BLaER1 treated with 17β-estradiol and CSF1 and Interleukin-3, amounts not matched to agents 10 nM and 100 nM (cell line): Measurements from ENCODE around the gene VPS37B.

ENCODE experiments used
- H3K27ac ChIP-seq, 11 experiments: shearing (Covaris generic); formaldehyde crosslinking; 2 replicates each; pipeline ENCODE4 v1.8.1; 2022
- H3K27me3 ChIP-seq, 11 experiments: shearing (Covaris generic); formaldehyde crosslinking; 2 replicates each; pipeline ENCODE4 v1.8.1; 2022
- H3K36me3 ChIP-seq, 11 experiments: shearing (Covaris generic); formaldehyde crosslinking; 2 replicates each; pipeline ENCODE4 v1.8.1; 2022
- H3K4me1 ChIP-seq, 10 experiments: shearing (Covaris generic); formaldehyde crosslinking; 2 replicates each; pipeline ENCODE4 v1.8.1; 2022
- H3K4me2 ChIP-seq, 11 experiments: shearing (Covaris generic); formaldehyde crosslinking; 2 replicates each; pipeline ENCODE4 v1.8.1; 2022
- H3K4me3 ChIP-seq, 10 experiments: shearing (Covaris generic); formaldehyde crosslinking; 2 replicates each; pipeline ENCODE4 v1.8.1; 2022
- H3K9ac ChIP-seq, 11 experiments: shearing (Covaris generic); formaldehyde crosslinking; 2 replicates each; pipeline ENCODE4 v1.8.1; 2022
- H3K9me3 ChIP-seq, 11 experiments: shearing (Covaris generic); formaldehyde crosslinking; replicated peaks in 1 of 11; 2 replicates each; pipeline ENCODE4 v1.8.1; 2022
- H4K20me1 ChIP-seq, 11 experiments: shearing (Covaris generic); formaldehyde crosslinking; 2 replicates each; pipeline ENCODE4 v1.8.1; 2022
- Cebpa-rat ChIP-seq, 11 experiments: shearing (Covaris generic); IDR thresholded peaks; 2 replicates each; pipeline ENCODE4 v1.8.1; 2022

VPS37B gene

GRCh38 chr12:122934722-122935121 lies 38.8 kb upstream of the VPS37B start:
- Histone ChIP-seq H3K27ac (no peak overlapping the region), H3K9ac (no peak overlapping the region), H3K27me3 (no peaks in the 10 kb centered on the region), H3K9me3 (no peaks in the 10 kb centered on the region), H3K4me3 (no peak overlapping the region), H3K4me2 (no peak overlapping the region), H3K4me1 (peaks cover 0 to 24% (median 11%) of the 10 kb centered on the region in 10 experiments; a peak in 13 of 20 replicates), H3K36me3 (peaks cover 0 to 43% (median 10%) of the 10 kb centered on the region in 11 experiments; a peak in 9 of 22 replicates), H4K20me1 (no peaks in the 10 kb centered on the region)
- no peak for TF ChIP-seq Cebpa-rat (IDR thresholded peaks at IDR 0.05)

- H3K4me1 ChIP-seq, result peaks cover 9 to 37% (median 24%) of the 10 kb centered on the region in 10 experiments
- no peaks in the 10 kb centered on the region for H4K20me1 ChIP-seq
- peaks cover 0 to 32% (median 10%) of the 10 kb centered on the region in 11 experiments; a peak in 9 of 22 replicates for H3K36me3 ChIP-seq
- no peak overlapping the region for H3K4me3 ChIP-seq
- no peak overlapping the region; a peak in 1 of 22 replicates for H3K27ac ChIP-seq
- H3K27me3 ChIP-seq, result no peaks in the 10 kb centered on the region
- no peak overlapping the region for H3K9ac ChIP-seq
- no peak for TF ChIP-seq Cebpa-rat (IDR thresholded peaks at IDR 0.05)
- no peaks in the 10 kb centered on the region for H3K9me3 ChIP-seq
- peak overlapping the region in 7 of 11 experiments; percentile 1 to 48 (median 35); a peak in 12 of 22 replicates for H3K4me2 ChIP-seq
These were observed 36.3 kb upstream of the VPS37B start for GRCh38 chr12:122932207-122932606.

GRCh38 chr12:122929812-122930211 lies 33.9 kb upstream of the VPS37B start:
- TF ChIP-seq Cebpa-rat (IDR thresholded peaks at IDR 0.05), result no peak
- no peaks in the 10 kb centered on the region for H4K20me1 ChIP-seq
- peaks cover 0 to 8% (median 0%) of the 10 kb centered on the region in 11 experiments; a peak in 1 of 22 replicates for H3K9me3 ChIP-seq
- no peak overlapping the region for H3K4me3 ChIP-seq
- H3K36me3 ChIP-seq, result peaks cover 0 to 22% (median under 1%) of the 10 kb centered on the region in 11 experiments; a peak in 7 of 22 replicates
- H3K4me2 ChIP-seq, result no peak overlapping the region
- H3K27ac ChIP-seq, result no peak overlapping the region
- no peaks in the 10 kb centered on the region for H3K27me3 ChIP-seq
- peaks cover 12 to 34% (median 25%) of the 10 kb centered on the region in 10 experiments for H3K4me1 ChIP-seq
- no peak overlapping the region for H3K9ac ChIP-seq

- no peak overlapping the region for H3K9ac ChIP-seq
- peaks cover 0 to 8% (median 0%) of the 10 kb centered on the region in 11 experiments; a peak in 1 of 22 replicates for H3K9me3 ChIP-seq
- peaks cover 12 to 34% (median 25%) of the 10 kb centered on the region in 10 experiments for H3K4me1 ChIP-seq
- H3K27me3 ChIP-seq, result no peaks in the 10 kb centered on the region
- TF ChIP-seq Cebpa-rat (IDR thresholded peaks at IDR 0.05), result no peak
- H3K4me2 ChIP-seq, result no peak overlapping the region
- H3K4me3 ChIP-seq, result no peak overlapping the region
- peaks cover 0 to 21% (median 0%) of the 10 kb centered on the region in 11 experiments; a peak in 6 of 22 replicates for H3K36me3 ChIP-seq
- no peaks in the 10 kb centered on the region for H4K20me1 ChIP-seq
- H3K27ac ChIP-seq, result no peak overlapping the region
These were observed 33.2 kb upstream of the VPS37B start for GRCh38 chr12:122929148-122929538.

GRCh38 chr12:122928404-122929147 lies 32.7 kb upstream of the VPS37B start:
- Histone ChIP-seq H4K20me1 (no peaks in the 10 kb centered on the region), H3K4me3 (no peak overlapping the region), H3K36me3 (peaks cover 0 to 21% (median 0%) of the 10 kb centered on the region in 11 experiments; a peak in 6 of 22 replicates), H3K4me1 (peaks cover 12 to 34% (median 25%) of the 10 kb centered on the region in 10 experiments), H3K27ac (no peak overlapping the region), H3K9me3 (peaks cover 0 to 8% (median 0%) of the 10 kb centered on the region in 11 experiments; a peak in 1 of 22 replicates), H3K27me3 (no peaks in the 10 kb centered on the region), H3K9ac (no peak overlapping the region), H3K4me2 (peak overlapping the region in 8 of 11 experiments; percentile 15 to 68 (median 50); a peak in 5 of 22 replicates)
- TF ChIP-seq Cebpa-rat (IDR thresholded peaks at IDR 0.05), result no peak

GRCh38 chr12:122927756-122928403 lies 32.0 kb upstream of the VPS37B start:
- Histone ChIP-seq H3K27me3 (no peaks in the 10 kb centered on the region), H3K36me3 (peaks cover 0 to 18% (median 0%) of the 10 kb centered on the region in 11 experiments; a peak in 5 of 22 replicates), H3K9ac (no peak overlapping the region; a peak in 1 of 22 replicates), H3K4me3 (no peak overlapping the region), H3K9me3 (peaks cover 0 to 8% (median 0%) of the 10 kb centered on the region in 11 experiments; a peak in 1 of 22 replicates), H4K20me1 (no peaks in the 10 kb centered on the region), H3K27ac (no peak overlapping the region), H3K4me1 (peaks cover 12 to 33% (median 25%) of the 10 kb centered on the region in 10 experiments), H3K4me2 (peak overlapping the region; percentile 15 to 69 (median 51); a peak in 19 of 22 replicates)
- TF ChIP-seq Cebpa-rat (IDR thresholded peaks at IDR 0.05), result no peak

- Histone ChIP-seq H3K27me3 (no peaks in the 10 kb centered on the region), H3K4me2 (peak overlapping the region in 7 of 11 experiments; percentile 8 to 48 (median 29); a peak in 7 of 22 replicates), H3K9me3 (peaks cover 0 to 8% (median 0%) of the 10 kb centered on the region in 11 experiments; a peak in 1 of 22 replicates), H3K4me3 (no peak overlapping the region), H3K9ac (no peak overlapping the region), H4K20me1 (0 out of 22 replicates have a peak, but pooled peaks cover 0 to 4% (median 0%) of the 10 kb centered on the region in 11 experiments), H3K4me1 (peaks cover 15 to 40% (median 28%) of the 10 kb centered on the region in 10 experiments), H3K27ac (no peak overlapping the region), H3K36me3 (no peaks in the 10 kb centered on the region; a peak in 1 of 22 replicates)
- TF ChIP-seq Cebpa-rat (IDR thresholded peaks at IDR 0.05), result no peak
These were observed 26.0 kb upstream of the VPS37B start for GRCh38 chr12:122921917-122922316.

- H3K4me2 ChIP-seq, result no peak overlapping the region
- 0 out of 22 replicates have a peak, but pooled peaks cover 0 to 4% (median 0%) of the 10 kb centered on the region in 11 experiments for H4K20me1 ChIP-seq
- no peak for TF ChIP-seq Cebpa-rat (IDR thresholded peaks at IDR 0.05)
- no peak overlapping the region for H3K9ac ChIP-seq
- peaks cover 0 to 8% (median 0%) of the 10 kb centered on the region in 11 experiments; a peak in 1 of 22 replicates for H3K9me3 ChIP-seq
- no peak overlapping the region for H3K27ac ChIP-seq
- no peaks in the 10 kb centered on the region for H3K27me3 ChIP-seq
- H3K4me3 ChIP-seq, result no peak overlapping the region
- H3K4me1 ChIP-seq, result peaks cover 20 to 40% (median 29%) of the 10 kb centered on the region in 10 experiments
- no peaks in the 10 kb centered on the region; a peak in 1 of 22 replicates for H3K36me3 ChIP-seq
These were observed 24.8 kb upstream of the VPS37B start for GRCh38 chr12:122920687-122921086.

- Histone ChIP-seq H3K9me3 (no peaks in the 10 kb centered on the region), H3K27me3 (no peaks in the 10 kb centered on the region), H3K27ac (no peak overlapping the region), H3K9ac (no peak overlapping the region), H3K4me3 (no peak overlapping the region), H3K4me1 (peaks cover 20 to 40% (median 29%) of the 10 kb centered on the region in 10 experiments), H4K20me1 (0 out of 22 replicates have a peak, but pooled peaks cover 0 to 4% (median 0%) of the 10 kb centered on the region in 11 experiments), H3K4me2 (peak overlapping the region in 2 of 11 experiments; percentile 85 to 96; a peak in 5 of 22 replicates), H3K36me3 (no peaks in the 10 kb centered on the region)
- no peak for TF ChIP-seq Cebpa-rat (IDR thresholded peaks at IDR 0.05)
These were observed 22.9 kb upstream of the VPS37B start for GRCh38 chr12:122918827-122919226.
